ENCODE results near the gene PEG3.
"Not testable (repeated sequence)": the region's sequence is repeated elsewhere in the genome, so short reads cannot be mapped to it uniquely, and the experiment has no call there.

Gene PEG3

DNA sequence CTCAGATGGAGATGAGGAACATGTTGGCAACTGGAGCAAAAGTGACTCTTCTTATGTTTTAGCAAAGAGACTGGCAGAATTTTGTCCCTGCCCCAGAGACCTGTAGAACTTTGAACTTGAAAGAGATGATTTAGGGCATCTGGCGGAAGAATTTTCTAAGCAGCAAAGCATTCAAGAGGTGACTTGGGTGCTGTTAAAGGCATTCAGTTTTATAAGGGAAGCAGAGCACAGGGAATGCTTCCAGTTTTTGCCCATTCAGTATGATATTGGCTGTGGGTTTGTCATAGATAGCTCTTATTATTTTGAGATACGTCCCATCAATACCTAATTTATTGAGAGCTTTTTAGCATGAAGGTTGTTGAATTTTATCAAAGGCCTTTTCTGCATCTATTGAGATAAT is 11.8 kb upstream of the PEG3 start:
- not testable (repeated sequence) for H2AK5ac ChIP-seq (ENCODE audit: low read length)

GRCh38 chr19:56848166-56848565 is 7.6 kb upstream of the PEG3 start:
- no peak overlapping the region for H2BK5ac ChIP-seq (ENCODE audit: low read depth, low read length, poor library complexity)
- no CpG with 5 or more reads among the region's 4 CpGs for WGBS (ENCODE audit: extremely low coverage, insufficient coverage, insufficient read length)
- H4K91ac ChIP-seq (ENCODE audit: low read depth, low read length), result no peak overlapping the region
- no peak overlapping the region for H4K8ac ChIP-seq (ENCODE audit: low read depth, low read length)
- no peak overlapping the region for H3K27ac ChIP-seq (ENCODE audit: low read depth, low read length)
- H3K4me2 ChIP-seq (ENCODE audit: low read length), result no peak overlapping the region
- no peak overlapping the region for H3K9ac ChIP-seq (ENCODE audit: low read length)
- no peak overlapping the region for H2BK12ac ChIP-seq (ENCODE audit: low read length)
- no peaks in the 10 kb centered on the region for H3K36me3 ChIP-seq (ENCODE audit: control insufficient read depth in 1 of 2, insufficient read depth in 2 of 2, low read length in 2 of 2)
- H3K79me1 ChIP-seq (ENCODE audit: low read length), result no peaks in the 10 kb centered on the region
- no peaks in the 10 kb centered on the region for H3K9me3 ChIP-seq (ENCODE audit: insufficient read depth, low read depth, low read length)
- no peak overlapping the region for H3K18ac ChIP-seq (ENCODE audit: low read length)
- no peak overlapping the region for H2AK5ac ChIP-seq (ENCODE audit: low read length)
- H3K27me3 ChIP-seq (ENCODE audit: insufficient read depth, low read length), result no peaks in the 10 kb centered on the region
- H4K12ac ChIP-seq (ENCODE audit: low read depth, low read length), result no peak overlapping the region
- H3K79me2 ChIP-seq (ENCODE audit: control insufficient read depth, insufficient read depth, low read length, poor library complexity), result no peaks in the 10 kb centered on the region
- DNase-seq, result no peak
- no peak overlapping the region for H3K23ac ChIP-seq (ENCODE audit: low read length)
- H3K4me3 ChIP-seq (ENCODE audit: low read depth, low read length), result no peak overlapping the region
- no peak overlapping the region for H3K4ac ChIP-seq (ENCODE audit: low read depth, low read length)
- H3K4me1 ChIP-seq (ENCODE audit: control insufficient read depth in 1 of 2, insufficient read depth in 2 of 2, low read length in 2 of 2), result no peaks in the 10 kb centered on the region
- no peak overlapping the region for H3K14ac ChIP-seq (ENCODE audit: low read length)
- H2AFZ ChIP-seq (ENCODE audit: insufficient read depth, low read length, poor library complexity), result no peak overlapping the region
- no peak overlapping the region for H2BK120ac ChIP-seq (ENCODE audit: insufficient read depth, low read length, poor library complexity)

More for the DNA sequence above, 11.8 kb upstream of the PEG3 start:
- not testable (repeated sequence) for H3K36me3 ChIP-seq (ENCODE audit: control insufficient read depth in 1 of 2, insufficient read depth in 2 of 2, low read length in 2 of 2); H3K79me1 ChIP-seq (ENCODE audit: low read length); H3K4me2 ChIP-seq (ENCODE audit: low read length); H2BK5ac ChIP-seq (ENCODE audit: low read depth, low read length, poor library complexity); H3K18ac ChIP-seq (ENCODE audit: low read length); H3K79me2 ChIP-seq (ENCODE audit: control insufficient read depth, insufficient read depth, low read length, poor library complexity); H3K27ac ChIP-seq (ENCODE audit: low read depth, low read length); H3K23ac ChIP-seq (ENCODE audit: low read length); DNase-seq; H4K91ac ChIP-seq (ENCODE audit: low read depth, low read length); H3K9ac ChIP-seq (ENCODE audit: low read length); H3K4ac ChIP-seq (ENCODE audit: low read depth, low read length); H4K8ac ChIP-seq (ENCODE audit: low read depth, low read length); H4K12ac ChIP-seq (ENCODE audit: low read depth, low read length); H2BK120ac ChIP-seq (ENCODE audit: insufficient read depth, low read length, poor library complexity); H3K27me3 ChIP-seq (ENCODE audit: insufficient read depth, low read length); H3K14ac ChIP-seq (ENCODE audit: low read length); H2BK12ac ChIP-seq (ENCODE audit: low read length); H2AFZ ChIP-seq (ENCODE audit: insufficient read depth, low read length, poor library complexity); H3K4me1 ChIP-seq (ENCODE audit: control insufficient read depth in 1 of 2, insufficient read depth in 2 of 2, low read length in 2 of 2); H3K9me3 ChIP-seq (ENCODE audit: insufficient read depth, low read depth, low read length); H3K4me3 ChIP-seq (ENCODE audit: low read depth, low read length)
- no CpG with 5 or more reads among the region's 2 CpGs for WGBS (ENCODE audit: extremely low coverage, insufficient coverage, insufficient read length)

DNA sequence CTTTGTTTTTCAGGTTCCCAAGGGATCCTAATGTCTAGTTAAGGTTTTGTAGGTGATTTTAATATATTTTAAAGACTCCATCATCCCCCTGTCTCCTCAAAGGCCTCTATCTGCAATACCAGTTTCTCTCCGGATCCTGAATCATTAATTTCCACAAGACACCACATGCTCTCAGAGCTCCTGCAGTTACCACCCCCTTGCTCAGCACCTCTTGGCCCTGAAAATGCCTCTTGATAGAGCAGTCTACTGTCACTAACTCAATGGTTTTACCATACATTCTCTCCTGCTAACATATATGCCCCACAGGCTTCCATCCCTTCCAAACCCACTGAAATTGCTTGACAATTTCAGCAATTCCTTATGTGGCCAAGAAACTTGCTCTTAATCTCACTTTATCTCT is 1.9 kb upstream of the PEG3 start:
- peaks cover 35% of the 10 kb centered on the region for H3K9me3 ChIP-seq (ENCODE audit: insufficient read depth, low read depth, low read length)
- no peak overlapping the region for H3K9ac ChIP-seq (ENCODE audit: low read length)
- no peaks in the 10 kb centered on the region for H3K4me1 ChIP-seq (ENCODE audit: control insufficient read depth in 1 of 2, insufficient read depth in 2 of 2, low read length in 2 of 2)
- no peak overlapping the region for H3K18ac ChIP-seq (ENCODE audit: low read length)
- no peaks in the 10 kb centered on the region for H3K79me2 ChIP-seq (ENCODE audit: control insufficient read depth, insufficient read depth, low read length, poor library complexity)
- no peak overlapping the region for H2BK12ac ChIP-seq (ENCODE audit: low read length)
- no CpG with 5 or more reads among the region's 1 CpG for WGBS (ENCODE audit: extremely low coverage, insufficient coverage, insufficient read length)
- H2AK5ac ChIP-seq (ENCODE audit: low read length), result no peak overlapping the region
- no peak overlapping the region for H3K27ac ChIP-seq (ENCODE audit: low read depth, low read length)
- no peak overlapping the region for H4K8ac ChIP-seq (ENCODE audit: low read depth, low read length)
- no peak overlapping the region for H2BK120ac ChIP-seq (ENCODE audit: insufficient read depth, low read length, poor library complexity)
- H3K79me1 ChIP-seq (ENCODE audit: low read length), result peaks cover 2% of the 10 kb centered on the region
- H3K14ac ChIP-seq (ENCODE audit: low read length), result no peak overlapping the region
- H3K36me3 ChIP-seq (ENCODE audit: control insufficient read depth in 1 of 2, insufficient read depth in 2 of 2, low read length in 2 of 2), result no peaks in the 10 kb centered on the region
- H3K4me2 ChIP-seq (ENCODE audit: low read length), result no peak overlapping the region
- no peak overlapping the region for H3K23ac ChIP-seq (ENCODE audit: low read length)
- H4K12ac ChIP-seq (ENCODE audit: low read depth, low read length), result no peak overlapping the region
- H3K4ac ChIP-seq (ENCODE audit: low read depth, low read length), result no peak overlapping the region
- no peak overlapping the region for H4K91ac ChIP-seq (ENCODE audit: low read depth, low read length)
- DNase-seq, result no peak
- H3K4me3 ChIP-seq (ENCODE audit: low read depth, low read length), result no peak overlapping the region
- no peak overlapping the region for H2AFZ ChIP-seq (ENCODE audit: insufficient read depth, low read length, poor library complexity)
- no peak overlapping the region for H2BK5ac ChIP-seq (ENCODE audit: low read depth, low read length, poor library complexity)
- no peaks in the 10 kb centered on the region for H3K27me3 ChIP-seq (ENCODE audit: insufficient read depth, low read length)

GRCh38 chr19:56841193-56841543 is 642 bp upstream of the PEG3 start:
- Histone ChIP-seq H2BK5ac (ENCODE audit: low read depth, low read length, poor library complexity) (no peak overlapping the region), H3K79me2 (ENCODE audit: control insufficient read depth, insufficient read depth, low read length, poor library complexity) (no peaks in the 10 kb centered on the region), H3K4me3 (ENCODE audit: low read depth, low read length) (no peak overlapping the region), H4K12ac (ENCODE audit: low read depth, low read length) (no peak overlapping the region), H3K9me3 (ENCODE audit: insufficient read depth, low read depth, low read length) (peaks cover 36% of the 10 kb centered on the region), H3K4me2 (ENCODE audit: low read length) (peak overlapping the region; percentile 72), H2AFZ (ENCODE audit: insufficient read depth, low read length, poor library complexity) (no peak overlapping the region), H3K18ac (ENCODE audit: low read length) (no peak overlapping the region), H3K27me3 (ENCODE audit: insufficient read depth, low read length) (no peaks in the 10 kb centered on the region), H3K27ac (ENCODE audit: low read depth, low read length) (no peak overlapping the region), H3K4me1 (ENCODE audit: control insufficient read depth in 1 of 2, insufficient read depth in 2 of 2, low read length in 2 of 2) (no peaks in the 10 kb centered on the region), H3K79me1 (ENCODE audit: low read length) (peaks cover 2% of the 10 kb centered on the region), H2BK120ac (ENCODE audit: insufficient read depth, low read length, poor library complexity) (no peak overlapping the region), H2AK5ac (ENCODE audit: low read length) (no peak overlapping the region), H3K9ac (ENCODE audit: low read length) (no peak overlapping the region), H3K14ac (ENCODE audit: low read length) (no peak overlapping the region), H2BK12ac (ENCODE audit: low read length) (no peak overlapping the region), H3K36me3 (ENCODE audit: control insufficient read depth in 1 of 2, insufficient read depth in 2 of 2, low read length in 2 of 2) (no peaks in the 10 kb centered on the region), H3K23ac (ENCODE audit: low read length) (no peak overlapping the region), H3K4ac (ENCODE audit: low read depth, low read length) (no peak overlapping the region), H4K8ac (ENCODE audit: low read depth, low read length) (no peak overlapping the region), H4K91ac (ENCODE audit: low read depth, low read length) (no peak overlapping the region)
- DNase-seq, result no peak
- no CpG with 5 or more reads among the region's 12 CpGs for WGBS (ENCODE audit: extremely low coverage, insufficient coverage, insufficient read length)

Measured in trophoblast cell (in vitro differentiated cells and primary cell).